ENCODE data around the gene SLC6A19. TPM values are rescaled to one million over a fixed set of nuclear protein-coding genes. Genes with fewer than 3 reads are reported as not detected.

SLC6A19 gene
- total and polyA plus RNA-seq, 2 donors (not counting 1 experiment from before 2014, with no cell fraction given): not detected

- no peaks in the 10 kb centered on the region for H3K36me3 ChIP-seq (replicated peaks in 1 of 2; ENCODE audit: control extremely low read depth in 1 of 2, control insufficient read depth in 1 of 2, extremely low read depth in 1 of 2, insufficient read depth in 2 of 2, low read length in 1 of 2)
- H3K9me3 ChIP-seq (ENCODE audit: control extremely low read depth in 1 of 3, control insufficient read depth in 2 of 3, insufficient read depth in 1 of 3, low read length in 2 of 3): no peaks in the 10 kb centered on the region
- H3K4me3 ChIP-seq (ENCODE audit: control extremely low read depth in 1 of 5, extremely low read depth in 1 of 5, insufficient read depth in 1 of 5, low read depth in 2 of 5, low read length in 4 of 5): no peak overlapping the region
- H2AFZ ChIP-seq (ENCODE audit: insufficient read depth, low read depth, low read length, poor library complexity, severe bottlenecking): no peak overlapping the region
- no peak overlapping the region for H3K27ac Mint-ChIP-seq
- TF ChIP-seq, protein P1, sequence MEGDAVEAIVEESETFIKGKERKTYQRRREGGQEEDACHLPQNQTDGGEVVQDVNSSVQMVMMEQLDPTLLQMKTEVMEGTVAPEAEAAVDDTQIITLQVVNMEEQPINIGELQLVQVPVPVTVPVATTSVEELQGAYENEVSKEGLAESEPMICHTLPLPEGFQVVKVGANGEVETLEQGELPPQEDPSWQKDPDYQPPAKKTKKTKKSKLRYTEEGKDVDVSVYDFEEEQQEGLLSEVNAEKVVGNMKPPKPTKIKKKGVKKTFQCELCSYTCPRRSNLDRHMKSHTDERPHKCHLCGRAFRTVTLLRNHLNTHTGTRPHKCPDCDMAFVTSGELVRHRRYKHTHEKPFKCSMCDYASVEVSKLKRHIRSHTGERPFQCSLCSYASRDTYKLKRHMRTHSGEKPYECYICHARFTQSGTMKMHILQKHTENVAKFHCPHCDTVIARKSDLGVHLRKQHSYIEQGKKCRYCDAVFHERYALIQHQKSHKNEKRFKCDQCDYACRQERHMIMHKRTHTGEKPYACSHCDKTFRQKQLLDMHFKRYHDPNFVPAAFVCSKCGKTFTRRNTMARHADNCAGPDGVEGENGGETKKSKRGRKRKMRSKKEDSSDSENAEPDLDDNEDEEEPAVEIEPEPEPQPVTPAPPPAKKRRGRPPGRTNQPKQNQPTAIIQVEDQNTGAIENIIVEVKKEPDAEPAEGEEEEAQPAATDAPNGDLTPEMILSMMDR (IDR thresholded peaks at IDR 0.05): no peak
- TF ChIP-seq EZH2 (IDR thresholded peaks at IDR 0.05; ENCODE audit: borderline replicate concordance, insufficient read depth, low read depth, low read length, poor library complexity, severe bottlenecking): no peak
- no peak overlapping the region for H3K4me3 Mint-ChIP-seq
- H3K9me3 Mint-ChIP-seq (ENCODE audit: insufficient read depth): no peaks in the 10 kb centered on the region
- no peaks in the 10 kb centered on the region for H3K79me2 ChIP-seq (ENCODE audit: control insufficient read depth, insufficient read depth, low read length)
- intact Hi-C loops (cut with micrococcal nuclease): no loop called here
- no peak overlapping the region for H3K27ac ChIP-seq (ENCODE audit: low read length in 2 of 2)
- H3K27me3 Mint-ChIP-seq: peaks cover 4% of the 10 kb centered on the region
- DNase-seq: no peak
- ChIA-PET POLR2A (no interaction called here), CTCF (no interaction called here)
- H3K9ac ChIP-seq (ENCODE audit: low read length): no peak overlapping the region
- ATAC-seq (ENCODE audit: low read depth): no peak
- no peaks in the 10 kb centered on the region for H4K20me1 ChIP-seq (ENCODE audit: control insufficient read depth, insufficient read depth, low read length, poor library complexity, severe bottlenecking)
- H3K4me1 Mint-ChIP-seq: peaks cover 4% of the 10 kb centered on the region
- peaks cover 0 to 4% (median 2%) of the 10 kb centered on the region in 4 experiments for H3K27me3 ChIP-seq (replicated peaks in 1 of 4; ENCODE audit: control extremely low read depth in 1 of 4, control insufficient read depth in 3 of 4, insufficient read depth in 4 of 4, low read length in 3 of 4)
- H3K4me1 ChIP-seq (ENCODE audit: control insufficient read depth in 2 of 2, insufficient read depth in 2 of 2, low read length in 2 of 2): no peaks in the 10 kb centered on the region
- WGBS (ENCODE audit: insufficient coverage): 83% methylated on average over 26 of the region's 27 CpGs
- no peak overlapping the region for H3K4me2 ChIP-seq (replicated peaks; ENCODE audit: low read depth, low read length, poor library complexity, severe bottlenecking)
These were observed 50.5 kb downstream of the SLC6A19 start for GRCh38 chr5:1251678-1252580.

DNA sequence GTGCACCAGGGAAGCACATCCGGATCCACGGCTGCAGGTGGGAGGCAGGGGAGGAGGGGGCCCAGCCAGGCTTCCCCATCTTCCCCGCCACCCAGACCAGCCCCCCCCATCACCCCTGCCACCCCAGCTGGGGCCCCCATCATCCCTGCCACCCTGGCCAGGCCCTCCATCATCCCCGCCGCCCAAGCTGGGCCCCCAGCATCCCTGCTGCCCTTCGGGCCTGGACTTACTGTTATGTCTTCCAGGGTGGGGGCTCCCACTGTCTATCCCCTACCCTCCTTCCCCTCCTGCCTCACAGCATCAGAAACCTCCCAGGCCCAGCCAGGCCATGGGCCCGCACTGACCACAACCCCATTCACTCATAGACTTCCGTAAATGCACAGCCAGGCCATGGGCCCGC, 51.3 kb downstream of the SLC6A19 start:
- no peak overlapping the region for H3K27ac Mint-ChIP-seq
- ChIA-PET POLR2A (no interaction called here), CTCF (no interaction called here)
- DNase-seq: no peak
- H3K4me3 ChIP-seq (ENCODE audit: control extremely low read depth in 1 of 5, extremely low read depth in 1 of 5, insufficient read depth in 1 of 5, low read depth in 2 of 5, low read length in 4 of 5): no peak overlapping the region
- H3K27me3 ChIP-seq (replicated peaks in 1 of 4; ENCODE audit: control extremely low read depth in 1 of 4, control insufficient read depth in 3 of 4, insufficient read depth in 4 of 4, low read length in 3 of 4): no peaks in the 10 kb centered on the region
- no peaks in the 10 kb centered on the region for H4K20me1 ChIP-seq (ENCODE audit: control insufficient read depth, insufficient read depth, low read length, poor library complexity, severe bottlenecking)
- TF ChIP-seq EZH2 (IDR thresholded peaks at IDR 0.05; ENCODE audit: borderline replicate concordance, insufficient read depth, low read depth, low read length, poor library complexity, severe bottlenecking): no peak
- TF ChIP-seq, protein P1 (IDR thresholded peaks at IDR 0.05): no peak
- H3K36me3 ChIP-seq (replicated peaks in 1 of 2; ENCODE audit: control extremely low read depth in 1 of 2, control insufficient read depth in 1 of 2, extremely low read depth in 1 of 2, insufficient read depth in 2 of 2, low read length in 1 of 2): no peaks in the 10 kb centered on the region
- H3K27me3 Mint-ChIP-seq: no peaks in the 10 kb centered on the region
- H3K79me2 ChIP-seq (ENCODE audit: control insufficient read depth, insufficient read depth, low read length): no peaks in the 10 kb centered on the region
- no peak overlapping the region for H3K4me2 ChIP-seq (replicated peaks; ENCODE audit: low read depth, low read length, poor library complexity, severe bottlenecking)
- H3K4me3 Mint-ChIP-seq: no peak overlapping the region
- no peaks in the 10 kb centered on the region for H3K9me3 Mint-ChIP-seq (ENCODE audit: insufficient read depth)
- no peak overlapping the region for H3K27ac ChIP-seq (ENCODE audit: low read length in 2 of 2)
- no peaks in the 10 kb centered on the region for H3K4me1 ChIP-seq (ENCODE audit: control insufficient read depth in 2 of 2, insufficient read depth in 2 of 2, low read length in 2 of 2)
- WGBS (ENCODE audit: insufficient coverage): 91% methylated on average over 4 of the region's 9 CpGs
- no peak for ATAC-seq (ENCODE audit: low read depth)
- H3K4me1 Mint-ChIP-seq: peaks cover 4% of the 10 kb centered on the region
- H3K9me3 ChIP-seq (ENCODE audit: control extremely low read depth in 1 of 3, control insufficient read depth in 2 of 3, insufficient read depth in 1 of 3, low read length in 2 of 3): no peaks in the 10 kb centered on the region
- intact Hi-C loops (cut with micrococcal nuclease): no loop called here
- no peak overlapping the region for H3K9ac ChIP-seq (ENCODE audit: low read length)
- H2AFZ ChIP-seq (ENCODE audit: insufficient read depth, low read depth, low read length, poor library complexity, severe bottlenecking): no peak overlapping the region

Measured in B cell (primary cell).